ENCODE data around the gene PTPRD.

Gene PTPRD

DNA sequence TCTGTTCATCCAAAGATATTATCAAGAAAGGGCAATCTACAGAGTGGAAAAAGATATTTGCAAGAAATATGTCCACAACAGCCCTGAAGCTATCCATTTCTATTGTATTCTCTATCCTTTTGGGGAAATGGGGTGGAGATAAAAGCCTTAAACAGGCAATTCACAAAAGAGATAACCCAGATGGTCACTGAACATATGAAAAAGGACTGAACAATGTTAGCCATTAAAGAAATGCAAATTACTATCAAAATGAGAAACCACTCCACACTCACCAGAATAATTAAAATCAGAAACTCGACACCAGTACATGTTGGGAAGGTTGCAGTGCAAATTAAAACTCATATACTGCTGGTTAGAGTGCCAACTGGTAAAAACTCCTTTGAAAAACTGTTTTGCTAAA is 1858.1 kb downstream of the PTPRD start:
- no peak overlapping the region for H3K4me2 ChIP-seq (ENCODE audit: low read depth, low read length, poor library complexity, severe bottlenecking)
- no peak for TF ChIP-seq EZH2phosphoT487 (conservative IDR thresholded peaks at IDR 0.05; ENCODE audit: low read length)
- TF ChIP-seq, protein P1, sequence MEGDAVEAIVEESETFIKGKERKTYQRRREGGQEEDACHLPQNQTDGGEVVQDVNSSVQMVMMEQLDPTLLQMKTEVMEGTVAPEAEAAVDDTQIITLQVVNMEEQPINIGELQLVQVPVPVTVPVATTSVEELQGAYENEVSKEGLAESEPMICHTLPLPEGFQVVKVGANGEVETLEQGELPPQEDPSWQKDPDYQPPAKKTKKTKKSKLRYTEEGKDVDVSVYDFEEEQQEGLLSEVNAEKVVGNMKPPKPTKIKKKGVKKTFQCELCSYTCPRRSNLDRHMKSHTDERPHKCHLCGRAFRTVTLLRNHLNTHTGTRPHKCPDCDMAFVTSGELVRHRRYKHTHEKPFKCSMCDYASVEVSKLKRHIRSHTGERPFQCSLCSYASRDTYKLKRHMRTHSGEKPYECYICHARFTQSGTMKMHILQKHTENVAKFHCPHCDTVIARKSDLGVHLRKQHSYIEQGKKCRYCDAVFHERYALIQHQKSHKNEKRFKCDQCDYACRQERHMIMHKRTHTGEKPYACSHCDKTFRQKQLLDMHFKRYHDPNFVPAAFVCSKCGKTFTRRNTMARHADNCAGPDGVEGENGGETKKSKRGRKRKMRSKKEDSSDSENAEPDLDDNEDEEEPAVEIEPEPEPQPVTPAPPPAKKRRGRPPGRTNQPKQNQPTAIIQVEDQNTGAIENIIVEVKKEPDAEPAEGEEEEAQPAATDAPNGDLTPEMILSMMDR (IDR thresholded peaks at IDR 0.05; ENCODE audit: insufficient read depth, low read length, poor library complexity, severe bottlenecking): no peak
- H3K9me2 ChIP-seq (replicated peaks; ENCODE audit: insufficient read depth, low read length): no peaks in the 10 kb centered on the region
- no peaks in the 10 kb centered on the region for H3K27me3 ChIP-seq (ENCODE audit: low read length)
- H3F3A ChIP-seq (ENCODE audit: insufficient read depth): no peaks in the 10 kb centered on the region
- H3K9ac ChIP-seq (ENCODE audit: low read length): no peak overlapping the region
- no peak overlapping the region for H2AFZ ChIP-seq (ENCODE audit: low read depth, low read length, severe bottlenecking)
- no peak overlapping the region for H3K4me3 ChIP-seq (ENCODE audit: insufficient read depth, low read length, poor library complexity, severe bottlenecking)
- H3K9me3 ChIP-seq (ENCODE audit: insufficient read depth, low read length): no peaks in the 10 kb centered on the region
- no peaks in the 10 kb centered on the region for H4K20me1 ChIP-seq (ENCODE audit: low read depth, low read length)
- no peaks in the 10 kb centered on the region for H3K79me2 ChIP-seq (ENCODE audit: insufficient read depth, low read length)
- no peaks in the 10 kb centered on the region for H3K36me3 ChIP-seq (ENCODE audit: low read length)
- no peak overlapping the region for H3K27ac ChIP-seq (ENCODE audit: low read depth, low read length)

DNA sequence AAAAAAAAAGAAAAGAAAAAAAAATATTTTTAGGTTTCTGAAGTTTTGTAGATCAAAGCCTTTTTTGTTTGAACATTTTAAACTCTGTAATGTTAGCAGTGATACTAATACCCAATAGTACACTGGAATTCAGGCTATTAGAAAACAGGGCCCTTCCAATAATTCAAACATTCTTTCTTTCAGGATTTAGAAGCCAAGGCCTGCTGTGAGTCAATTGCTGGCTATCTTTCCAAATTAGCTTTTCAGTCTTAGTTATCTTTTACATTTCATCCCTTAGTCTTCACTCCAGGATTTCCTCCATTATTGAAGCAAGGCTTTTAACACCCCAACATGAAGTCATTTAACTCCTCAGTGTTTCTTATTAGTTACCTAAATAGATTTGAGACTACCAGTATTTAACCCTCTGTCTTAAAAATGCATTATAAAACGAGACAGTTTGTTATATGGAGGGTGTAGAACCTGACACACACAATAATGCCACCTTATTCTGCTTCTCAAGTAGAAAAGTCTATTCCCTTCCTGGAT is 1861.3 kb downstream of the PTPRD start:
- H3K27me3 ChIP-seq (ENCODE audit: low read length): no peaks in the 10 kb centered on the region
- H3K4me2 ChIP-seq (ENCODE audit: low read depth, low read length, poor library complexity, severe bottlenecking): no peak overlapping the region
- H3K27ac ChIP-seq (ENCODE audit: low read depth, low read length): no peak overlapping the region
- no peaks in the 10 kb centered on the region for H3K9me3 ChIP-seq (ENCODE audit: insufficient read depth, low read length)
- TF ChIP-seq EZH2phosphoT487 (conservative IDR thresholded peaks at IDR 0.05; ENCODE audit: low read length): no peak
- TF ChIP-seq, protein P1 (IDR thresholded peaks at IDR 0.05; ENCODE audit: insufficient read depth, low read length, poor library complexity, severe bottlenecking): no peak
- no peaks in the 10 kb centered on the region for H3F3A ChIP-seq (ENCODE audit: insufficient read depth)
- H3K4me3 ChIP-seq (ENCODE audit: insufficient read depth, low read length, poor library complexity, severe bottlenecking): no peak overlapping the region
- no peaks in the 10 kb centered on the region for H3K36me3 ChIP-seq (ENCODE audit: low read length)
- no peak overlapping the region for H3K9ac ChIP-seq (ENCODE audit: low read length)
- H4K20me1 ChIP-seq (ENCODE audit: low read depth, low read length): no peaks in the 10 kb centered on the region
- no peak overlapping the region for H2AFZ ChIP-seq (ENCODE audit: low read depth, low read length, severe bottlenecking)
- H3K9me2 ChIP-seq (replicated peaks; ENCODE audit: insufficient read depth, low read length): no peaks in the 10 kb centered on the region
- no peaks in the 10 kb centered on the region for H3K79me2 ChIP-seq (ENCODE audit: insufficient read depth, low read length)

DNA sequence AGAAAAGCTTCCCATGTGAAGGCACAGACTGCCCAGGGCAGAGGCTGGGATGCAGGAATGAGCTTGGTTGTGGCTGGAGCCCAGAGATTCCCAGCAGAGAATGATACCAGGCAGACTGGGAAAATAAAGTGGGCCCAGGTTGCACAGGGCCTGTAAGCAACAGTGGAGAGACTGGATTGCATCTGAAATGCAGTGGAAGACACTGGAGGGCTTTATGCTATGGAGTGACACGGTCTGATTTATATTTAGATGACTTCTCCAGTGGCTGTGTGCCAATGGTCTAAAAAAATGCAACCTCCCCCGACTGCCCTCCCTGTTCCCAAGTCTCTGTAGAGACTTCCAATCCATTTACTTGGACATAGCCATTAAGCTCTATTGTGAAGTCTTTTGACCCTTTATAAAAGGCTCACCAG is 1862.2 kb downstream of the PTPRD start:
- Histone ChIP-seq H3K79me2 (ENCODE audit: insufficient read depth, low read length) (no peaks in the 10 kb centered on the region), H3K27ac (ENCODE audit: low read depth, low read length) (no peak overlapping the region), H3K4me2 (ENCODE audit: low read depth, low read length, poor library complexity, severe bottlenecking) (no peak overlapping the region), H3K4me3 (ENCODE audit: insufficient read depth, low read length, poor library complexity, severe bottlenecking) (no peak overlapping the region), H2AFZ (ENCODE audit: low read depth, low read length, severe bottlenecking) (no peak overlapping the region), H3K36me3 (ENCODE audit: low read length) (no peaks in the 10 kb centered on the region), H3K9me3 (ENCODE audit: insufficient read depth, low read length) (no peaks in the 10 kb centered on the region), H3K9ac (ENCODE audit: low read length) (no peak overlapping the region), H3K27me3 (ENCODE audit: low read length) (no peaks in the 10 kb centered on the region), H3K9me2 (replicated peaks; ENCODE audit: insufficient read depth, low read length) (no peaks in the 10 kb centered on the region), H4K20me1 (ENCODE audit: low read depth, low read length) (no peaks in the 10 kb centered on the region), H3F3A (ENCODE audit: insufficient read depth) (no peaks in the 10 kb centered on the region)
- no peak for TF ChIP-seq EZH2phosphoT487 (conservative IDR thresholded peaks at IDR 0.05; ENCODE audit: low read length)
- TF ChIP-seq, protein P1 (IDR thresholded peaks at IDR 0.05; ENCODE audit: insufficient read depth, low read length, poor library complexity, severe bottlenecking): no peak
